Osteoblast (primary cell): ENCODE data around the gene PARM1. TPM values are rescaled to one million over a fixed set of nuclear protein-coding genes. Genes with fewer than 3 reads are reported as not detected.

Experiments
- DNase-seq: peaks from one replicate; pipeline ENCODE4 v3.0.0; 2011; ENCODE audit warnings: low spot score, mixed read lengths; ENCODE audit not compliant: insufficient read length; ENCODE audit errors: missing footprints
- H2AFZ ChIP-seq: 2 replicates; pipeline ENCODE4 v1.6.0; 2011; ENCODE audit warnings: mild to moderate bottlenecking, low read length
- H3K27ac ChIP-seq: 2 replicates; pipeline ENCODE4 v1.5.1; 2011; ENCODE audit warnings: mild to moderate bottlenecking, low read depth, low read length, moderate library complexity
- H3K27me3 ChIP-seq: 2 replicates; pipeline ENCODE4 v1.6.0; 2012; ENCODE audit warnings: mild to moderate bottlenecking, control low read depth, inconsistent platforms, low read length, moderate library complexity; ENCODE audit not compliant: insufficient read depth
- H3K36me3 ChIP-seq: 2 replicates; pipeline ENCODE4 v1.5.1; 2011; ENCODE audit warnings: mild to moderate bottlenecking, low read length, control low read depth, moderate library complexity; ENCODE audit not compliant: insufficient read depth
- H3K4me1 ChIP-seq: 2 replicates; pipeline ENCODE4 v1.5.1; 2011; ENCODE audit warnings: mild to moderate bottlenecking, low read length, control low read depth, moderate library complexity; ENCODE audit not compliant: insufficient read depth
- H3K4me2 ChIP-seq: 2 replicates; pipeline ENCODE4 v1.6.0; 2011; ENCODE audit warnings: mild to moderate bottlenecking, low read length; ENCODE audit not compliant: insufficient read depth
- H3K4me3 ChIP-seq: fragments of 200-600 bp; sonication (generic); 3 replicates; pipeline ENCODE4 v1.5.1; 2012; ENCODE audit warnings: mild to moderate bottlenecking, low read length, inconsistent platforms; ENCODE audit not compliant: insufficient read depth
- H3K79me2 ChIP-seq: 2 replicates; pipeline ENCODE4 v1.6.0; 2012; ENCODE audit warnings: mild to moderate bottlenecking, low read length, control low read depth, inconsistent platforms; ENCODE audit not compliant: insufficient read depth
- H3K9me3 ChIP-seq: 2 replicates; pipeline ENCODE4 v1.5.1; 2011; ENCODE audit warnings: low read depth, low read length, control low read depth
- H4K20me1 ChIP-seq: 2 replicates; pipeline ENCODE4 v1.6.0; 2012; ENCODE audit warnings: mild to moderate bottlenecking, low read length, control low read depth; ENCODE audit not compliant: insufficient read depth
- CTCF ChIP-seq: IDR thresholded peaks from 2 replicates; pipeline ENCODE4 v1.5.1; 2011; ENCODE audit warnings: mild to moderate bottlenecking, low read depth, low read length, moderate library complexity; ENCODE audit errors: extremely low read depth
- total RNA-seq: library from RNA; depleted of rRNA; stranded (reverse); fragments of >200 nt; gene quantifications from 2 replicates; pipeline ENCODE4 v1.2.3, GENCODE V29; 2012

PARM1 gene
- total RNA-seq, 1 donor, result not detected

GRCh38 chr4:75036046-75036830, 103.3 kb downstream of the PARM1 start:
- TF ChIP-seq CTCF, result no peak
- Histone ChIP-seq H3K4me1 (no peaks in the 10 kb centered on the region), H3K9me3 (no peaks in the 10 kb centered on the region), H3K27me3 (no peaks in the 10 kb centered on the region), H3K4me3 (no peak overlapping the region), H4K20me1 (no peaks in the 10 kb centered on the region), H3K79me2 (no peaks in the 10 kb centered on the region), H3K4me2 (no peak overlapping the region), H3K36me3 (no peaks in the 10 kb centered on the region), H3K27ac (no peak overlapping the region), H2AFZ (no peak overlapping the region)
- DNase-seq, result no peak

- Histone ChIP-seq H4K20me1 (no peaks in the 10 kb centered on the region), H3K4me1 (no peaks in the 10 kb centered on the region), H3K27me3 (no peaks in the 10 kb centered on the region), H3K9me3 (no peaks in the 10 kb centered on the region), H3K27ac (no peak overlapping the region), H3K4me2 (no peak overlapping the region), H2AFZ (no peak overlapping the region), H3K36me3 (no peaks in the 10 kb centered on the region), H3K79me2 (no peaks in the 10 kb centered on the region), H3K4me3 (no peak overlapping the region)
- no peak for TF ChIP-seq CTCF
- no peak for DNase-seq
These were observed 104.3 kb downstream of the PARM1 start for GRCh38 chr4:75037252-75037651.

GRCh38 chr4:75038376-75038775, 105.5 kb downstream of the PARM1 start:
- Histone ChIP-seq H3K4me1 (no peaks in the 10 kb centered on the region), H3K4me2 (no peak overlapping the region), H4K20me1 (no peaks in the 10 kb centered on the region), H3K27ac (no peak overlapping the region), H2AFZ (no peak overlapping the region), H3K36me3 (no peaks in the 10 kb centered on the region), H3K9me3 (no peaks in the 10 kb centered on the region), H3K27me3 (no peaks in the 10 kb centered on the region), H3K4me3 (no peak overlapping the region), H3K79me2 (no peaks in the 10 kb centered on the region)
- DNase-seq, result no peak
- no peak for TF ChIP-seq CTCF

- Histone ChIP-seq H3K36me3 (no peaks in the 10 kb centered on the region), H3K4me3 (no peak overlapping the region), H3K4me2 (no peak overlapping the region), H3K27me3 (no peaks in the 10 kb centered on the region), H2AFZ (no peak overlapping the region), H3K4me1 (no peaks in the 10 kb centered on the region), H3K9me3 (no peaks in the 10 kb centered on the region), H3K79me2 (no peaks in the 10 kb centered on the region), H3K27ac (no peak overlapping the region), H4K20me1 (no peaks in the 10 kb centered on the region)
- TF ChIP-seq CTCF, result no peak
- DNase-seq, result no peak
These were observed 107.8 kb downstream of the PARM1 start for GRCh38 chr4:75040703-75041102.
